ENCODE data around the gene ZNF511.
A peak's percentile ranks its signal among the peaks of the same experiment; 100 is the strongest.

ZNF511 gene

DNA sequence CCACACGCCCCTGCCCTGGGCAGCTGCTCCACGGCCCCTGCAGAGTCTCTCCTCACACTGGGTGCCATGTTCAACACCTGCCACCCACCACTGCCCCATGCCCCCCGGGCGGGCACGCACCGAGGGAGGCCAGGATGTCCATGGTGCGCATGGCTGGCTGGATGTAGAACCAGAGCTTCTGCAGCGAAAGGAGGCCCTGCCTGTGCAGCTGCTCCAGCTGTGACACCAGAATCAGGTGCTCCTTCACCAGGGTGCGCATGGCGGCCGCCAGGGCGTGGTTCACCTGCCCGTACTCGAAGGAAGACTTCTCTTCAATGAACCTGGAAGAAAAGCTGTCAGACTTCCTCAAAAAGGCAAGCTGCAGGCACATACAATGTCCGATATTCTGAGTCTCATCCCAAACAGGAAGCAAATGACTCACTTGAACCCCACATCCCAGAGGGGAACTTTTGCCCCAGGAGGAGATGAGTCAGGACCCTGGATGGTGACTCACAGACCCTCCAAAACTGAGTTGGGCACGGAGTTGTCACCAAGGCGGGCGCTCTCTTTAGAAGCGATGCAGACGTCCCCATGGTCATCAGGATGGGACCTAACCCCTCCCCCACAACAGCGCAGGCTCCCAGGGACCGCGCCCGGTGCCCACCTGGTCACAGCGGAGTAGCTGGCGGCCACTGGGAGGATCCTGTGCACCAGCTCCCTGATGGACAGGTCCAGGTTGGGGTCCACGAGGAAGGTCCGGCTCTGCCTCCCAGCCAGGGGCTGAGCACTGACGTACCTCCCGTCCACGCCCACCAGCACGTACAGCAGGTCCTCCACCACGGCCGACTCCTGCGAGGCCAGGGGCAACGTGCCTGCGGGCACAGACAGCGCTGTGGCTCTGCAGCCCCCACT lies 15.6 kb upstream of the ZNF511 start:
- DNase-seq (ENCODE audit: low spot score), result peak; percentile 94

DNA sequence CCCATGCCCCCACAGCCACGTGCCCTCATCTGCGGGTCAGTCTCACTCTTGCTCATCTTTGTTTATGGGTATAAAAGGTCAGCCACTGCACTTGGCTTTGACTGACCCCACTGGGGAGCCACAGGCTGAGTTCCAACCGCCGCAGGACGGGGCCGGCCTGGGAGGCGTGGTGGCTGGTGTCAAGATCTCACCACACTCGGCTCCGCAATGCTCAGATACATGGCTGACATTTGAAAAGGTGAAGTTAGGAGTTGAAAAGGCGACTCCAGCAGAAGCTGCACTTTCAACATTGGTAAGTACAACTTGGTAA lies 14.9 kb upstream of the ZNF511 start:
- no peak for DNase-seq (ENCODE audit: low spot score)

DNA sequence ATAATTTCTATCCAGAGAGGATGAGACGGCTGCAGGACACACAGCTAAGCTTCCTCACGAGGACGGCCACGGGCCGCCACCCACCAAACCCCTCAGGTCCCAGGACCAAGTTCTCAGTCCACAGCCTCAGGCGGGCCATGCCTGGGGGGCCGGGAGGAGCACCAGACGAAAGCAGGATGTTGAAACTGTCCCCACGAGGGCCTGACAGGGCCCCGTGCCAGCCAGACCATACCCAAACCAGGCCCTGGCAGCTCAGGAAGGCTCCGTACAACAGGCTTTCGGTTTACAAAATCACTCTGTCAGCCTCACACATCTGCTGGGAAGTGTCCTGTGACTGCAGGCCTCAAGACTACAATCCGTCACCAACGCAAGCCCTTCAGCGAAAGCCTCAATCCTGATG lies 14.5 kb upstream of the ZNF511 start:
- no peak for DNase-seq (ENCODE audit: low spot score)

DNA sequence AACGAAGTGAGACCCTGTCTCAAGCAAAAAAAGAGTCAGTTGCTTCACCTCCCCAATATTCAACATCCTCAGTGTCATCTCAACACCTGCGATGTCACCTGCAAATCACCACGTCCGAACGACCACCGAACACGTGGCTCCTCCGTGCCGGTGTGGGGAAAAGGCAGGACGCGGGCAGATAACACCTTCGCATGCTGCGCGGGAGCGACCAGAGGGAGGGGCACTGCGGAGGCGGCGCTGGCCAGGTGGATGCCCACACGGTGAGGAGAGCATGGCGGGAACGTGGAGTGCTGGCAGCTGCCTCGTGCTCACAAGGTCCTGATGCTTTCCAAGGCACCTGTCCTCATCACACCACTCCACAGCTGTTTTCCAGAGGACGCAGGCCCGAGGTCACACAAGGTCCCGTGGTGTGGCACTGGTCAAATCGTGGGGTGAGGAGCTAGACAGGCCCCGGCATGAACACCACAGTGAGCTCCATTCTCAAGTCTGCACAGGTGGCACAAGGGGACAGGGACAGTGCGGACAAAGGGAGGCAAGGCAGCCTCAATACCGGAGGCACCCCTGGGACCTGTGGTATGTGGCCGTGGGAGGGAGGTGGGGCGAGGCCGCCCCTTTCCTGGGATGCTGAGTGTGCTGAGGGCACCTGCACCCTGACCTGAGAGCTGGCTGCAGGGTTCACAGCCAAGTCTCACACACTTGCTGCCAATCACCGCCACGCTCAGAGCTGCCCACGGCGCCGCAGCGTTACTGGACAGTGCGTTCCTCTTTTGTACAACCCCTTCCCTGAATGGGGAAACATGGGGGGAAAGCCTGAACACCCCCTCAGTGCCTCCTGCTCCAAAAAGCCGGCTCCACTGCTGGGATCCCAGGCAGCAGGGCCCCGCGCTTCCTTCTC lies 13.0 kb upstream of the ZNF511 start:
- DNase-seq (ENCODE audit: low spot score), result no peak

DNA sequence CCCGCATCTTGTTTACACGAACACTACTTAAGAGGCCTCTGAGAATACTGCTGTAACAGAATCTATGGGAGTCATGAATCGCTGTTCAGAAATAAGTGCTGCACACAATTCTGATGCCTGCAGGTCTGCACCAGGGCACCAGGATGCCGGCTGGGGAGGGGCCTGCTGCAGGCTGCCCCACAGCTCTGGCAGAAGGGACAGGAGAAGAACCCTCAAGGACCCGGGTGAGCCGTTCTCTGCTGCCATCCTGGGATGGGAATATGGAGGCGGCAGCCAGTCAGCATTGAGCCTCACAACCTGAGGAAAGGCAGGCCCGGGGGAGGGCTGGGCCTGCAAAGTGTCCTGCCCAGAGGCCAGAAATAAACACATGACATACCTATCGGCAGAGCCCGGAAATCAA lies 11.2 kb upstream of the ZNF511 start:
- DNase-seq (ENCODE audit: low spot score), result no peak

DNA sequence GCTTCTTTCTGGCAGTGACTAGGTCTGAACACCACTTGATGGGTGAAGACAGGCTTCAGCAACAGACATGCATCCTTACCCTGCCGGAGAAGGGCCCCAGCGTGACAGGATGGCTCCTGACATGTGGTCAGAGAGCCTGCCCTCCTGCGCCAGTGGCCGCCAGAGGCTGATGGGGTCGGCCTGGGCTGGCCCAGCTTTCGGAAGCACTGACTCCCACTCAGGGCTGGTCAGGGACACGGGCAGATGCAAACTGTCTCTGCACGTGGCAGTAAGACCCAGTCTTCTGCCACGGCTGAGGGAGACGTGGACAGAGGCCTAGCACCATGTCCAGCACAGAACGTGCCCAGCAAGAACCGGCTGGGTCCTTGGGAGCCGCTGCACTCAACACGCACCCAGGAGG lies 10.2 kb upstream of the ZNF511 start:
- no peak for DNase-seq (ENCODE audit: low spot score)

DNA sequence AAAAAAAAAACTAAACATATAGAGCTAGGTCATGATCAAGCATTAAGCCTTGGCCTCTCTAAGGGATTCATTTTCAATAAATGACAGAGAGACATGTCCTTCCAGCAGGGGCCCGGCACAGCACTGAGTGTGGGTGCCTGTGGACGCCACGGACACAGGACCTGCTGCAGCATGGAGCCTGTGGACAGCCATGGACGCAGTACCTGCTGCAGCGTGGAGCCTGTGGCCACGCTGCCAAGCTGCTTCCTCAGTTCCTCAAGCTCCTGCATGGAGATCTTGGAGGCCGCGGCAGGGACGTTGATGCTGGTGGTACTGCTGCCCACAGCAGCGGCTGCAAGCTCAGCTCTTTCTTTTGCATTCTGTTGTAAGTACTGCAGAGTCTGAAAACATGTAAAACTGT lies 9.5 kb upstream of the ZNF511 start:
- no peak for DNase-seq (ENCODE audit: low spot score)

DNA sequence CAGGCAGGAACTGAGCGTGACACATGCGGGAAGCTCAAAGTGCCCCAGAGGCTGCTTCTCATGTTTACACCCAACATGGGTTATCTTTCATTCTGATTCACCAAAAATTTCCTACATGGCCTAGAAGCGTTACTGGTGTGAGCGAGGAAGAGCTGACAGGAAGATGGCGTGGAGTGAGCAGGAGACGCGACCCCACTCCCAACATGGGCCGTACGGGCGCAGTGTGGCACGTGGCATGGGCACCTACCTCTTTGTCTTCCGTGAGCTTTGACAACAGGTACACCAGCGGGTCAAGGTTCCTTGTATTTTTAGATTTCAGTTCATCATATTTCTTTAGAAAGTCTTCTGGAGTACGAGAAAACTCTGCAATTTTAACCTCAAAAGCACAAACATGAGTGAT lies 9.0 kb upstream of the ZNF511 start:
- DNase-seq (ENCODE audit: low spot score), result no peak

DNA sequence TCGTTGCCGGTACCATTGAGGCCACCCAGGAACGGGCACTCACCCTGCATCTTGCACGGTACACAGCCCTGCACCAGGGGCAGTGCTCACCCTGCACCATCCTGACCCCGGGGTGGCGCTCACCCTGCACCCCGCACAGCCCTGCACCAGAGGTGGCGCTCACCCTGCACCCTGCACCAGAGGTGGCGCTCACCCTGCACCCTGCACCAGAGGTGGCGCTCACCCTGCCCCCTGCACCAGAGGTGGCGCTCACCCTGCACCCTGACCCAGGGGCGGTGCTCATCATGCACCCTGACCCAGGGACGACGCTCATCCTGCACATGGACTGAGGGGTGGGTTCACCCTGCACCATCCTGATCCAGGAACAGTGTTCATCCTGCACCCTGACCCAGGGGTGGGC lies 6.5 kb upstream of the ZNF511 start:
- DNase-seq (ENCODE audit: low spot score), result no peak

DNA sequence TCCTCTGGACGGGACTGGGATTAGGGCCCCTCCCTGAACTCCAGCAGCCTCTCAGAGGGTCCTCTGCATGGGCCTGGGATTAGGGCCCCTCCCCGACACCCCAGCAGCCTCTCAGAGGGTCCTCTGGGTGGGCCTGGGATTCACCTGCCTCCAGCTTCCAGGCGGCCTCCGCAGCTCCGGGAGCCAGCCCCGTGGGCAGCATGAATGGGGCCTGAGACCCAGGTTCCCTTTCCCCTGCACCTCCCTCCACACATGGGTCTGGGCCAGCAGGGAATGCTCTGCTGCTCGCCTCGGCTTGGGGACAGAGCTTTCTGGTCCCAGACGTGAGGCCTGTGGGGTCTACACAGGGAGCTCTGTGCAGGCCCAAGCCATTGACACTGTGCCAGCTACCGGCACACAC lies 5.5 kb upstream of the ZNF511 start:
- no peak for DNase-seq (ENCODE audit: low spot score)

DNA sequence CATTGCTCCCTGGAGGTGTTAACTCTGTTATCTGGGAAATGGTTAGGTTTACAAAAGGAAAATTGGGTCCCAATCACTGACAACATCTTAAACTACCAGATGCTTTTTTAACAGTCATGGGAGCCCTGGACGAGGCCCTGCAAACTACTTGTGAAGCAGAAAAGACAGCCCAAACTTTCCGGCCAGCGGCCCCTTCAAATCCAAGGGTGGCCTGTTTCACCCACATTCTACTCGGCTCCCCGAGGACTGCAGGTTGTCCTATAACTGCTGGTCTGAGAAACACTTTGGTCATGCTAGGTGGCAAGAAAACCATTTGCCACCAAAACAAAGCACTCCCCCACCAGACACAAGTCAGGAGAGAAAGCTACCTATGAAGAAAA lies 2.6 kb upstream of the ZNF511 start:
- no peak for DNase-seq (ENCODE audit: low spot score)

DNA sequence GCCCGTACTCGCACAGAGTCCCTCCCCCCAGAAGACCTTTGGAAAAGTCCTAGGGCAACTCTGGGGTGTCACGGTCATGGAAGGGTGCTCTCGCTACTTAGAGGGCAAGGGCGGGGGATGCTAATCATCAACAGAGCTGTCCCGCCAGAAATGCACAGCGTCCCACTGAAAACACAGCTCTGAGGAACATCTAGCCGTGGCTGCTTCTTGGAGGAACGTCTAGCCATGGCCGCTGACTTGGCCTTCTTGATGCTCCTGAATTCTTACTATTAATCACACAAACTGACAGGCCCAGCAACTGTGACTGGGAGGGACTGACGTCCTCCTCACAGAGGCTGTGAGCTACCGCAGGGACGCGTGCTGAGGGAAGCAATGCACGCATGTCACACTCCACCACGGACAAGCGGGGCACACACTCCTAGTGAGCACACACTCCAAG lies 1.8 kb upstream of the ZNF511 start:
- DNase-seq (ENCODE audit: low spot score), result no peak

DNA sequence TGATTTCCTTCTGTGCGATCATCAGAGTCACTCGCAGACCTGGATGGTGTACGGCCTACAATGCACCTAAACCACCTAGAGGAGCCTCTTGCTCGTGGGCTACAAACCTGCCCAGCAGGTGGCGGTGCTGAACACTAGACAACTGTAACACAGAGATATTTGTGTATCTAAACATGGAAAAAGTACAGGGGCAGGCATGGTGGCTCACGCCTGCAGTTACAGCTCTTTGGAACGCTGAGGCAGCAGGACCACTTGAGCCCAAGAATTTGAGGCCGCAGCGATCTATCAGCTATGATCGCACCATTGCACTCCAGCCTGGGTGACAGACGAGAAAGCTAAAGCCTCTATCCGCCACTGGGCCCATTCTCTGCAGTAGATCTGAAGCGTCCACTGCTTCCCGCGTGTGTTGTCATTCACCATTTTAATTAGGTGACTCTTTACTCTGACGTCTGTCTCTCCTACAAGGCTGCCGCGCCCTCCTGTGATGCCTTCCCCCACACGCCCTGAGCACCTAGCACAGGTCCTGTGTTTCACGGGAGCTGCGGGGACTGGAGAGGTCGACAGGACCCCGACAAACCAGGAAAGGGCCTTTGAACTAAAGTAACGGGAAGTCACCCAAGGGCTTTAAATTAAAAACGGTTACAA lies 816 bp upstream of the ZNF511 start:
- DNase-seq (ENCODE audit: low spot score), result peak; percentile 60

DNA sequence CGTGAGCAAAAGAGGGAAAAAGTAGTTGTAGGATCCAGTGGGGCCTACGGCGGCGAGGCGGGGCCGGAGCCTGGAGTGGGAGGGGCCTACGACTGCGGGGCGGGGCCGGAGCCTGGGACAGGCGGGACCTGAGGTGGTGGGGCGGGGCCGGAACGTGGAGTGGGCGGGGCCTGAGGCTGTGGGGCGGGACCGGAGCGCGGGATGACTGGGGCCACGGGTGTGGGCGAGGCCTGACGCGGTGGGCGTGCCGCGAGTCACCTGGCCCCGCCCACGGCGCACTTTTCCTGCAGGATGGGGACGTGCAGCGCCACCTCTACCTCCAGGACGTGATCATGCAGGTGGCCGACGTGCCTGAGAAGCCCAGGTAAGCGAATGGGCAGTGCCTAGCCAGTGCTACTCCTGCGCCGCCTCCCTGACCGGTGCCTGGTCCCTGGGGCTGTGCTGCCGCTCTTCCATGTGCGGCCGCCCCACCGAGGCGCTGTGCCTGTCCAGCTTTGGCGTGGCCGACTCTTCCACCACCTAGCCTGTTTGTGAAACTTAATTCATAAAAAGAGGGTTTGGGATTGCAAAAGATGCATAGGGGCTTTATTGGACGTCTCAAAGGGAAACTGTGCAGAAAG lies 496 bp downstream of the ZNF511 start:
- DNase-seq (ENCODE audit: low spot score), result peak; percentile 99

DNA sequence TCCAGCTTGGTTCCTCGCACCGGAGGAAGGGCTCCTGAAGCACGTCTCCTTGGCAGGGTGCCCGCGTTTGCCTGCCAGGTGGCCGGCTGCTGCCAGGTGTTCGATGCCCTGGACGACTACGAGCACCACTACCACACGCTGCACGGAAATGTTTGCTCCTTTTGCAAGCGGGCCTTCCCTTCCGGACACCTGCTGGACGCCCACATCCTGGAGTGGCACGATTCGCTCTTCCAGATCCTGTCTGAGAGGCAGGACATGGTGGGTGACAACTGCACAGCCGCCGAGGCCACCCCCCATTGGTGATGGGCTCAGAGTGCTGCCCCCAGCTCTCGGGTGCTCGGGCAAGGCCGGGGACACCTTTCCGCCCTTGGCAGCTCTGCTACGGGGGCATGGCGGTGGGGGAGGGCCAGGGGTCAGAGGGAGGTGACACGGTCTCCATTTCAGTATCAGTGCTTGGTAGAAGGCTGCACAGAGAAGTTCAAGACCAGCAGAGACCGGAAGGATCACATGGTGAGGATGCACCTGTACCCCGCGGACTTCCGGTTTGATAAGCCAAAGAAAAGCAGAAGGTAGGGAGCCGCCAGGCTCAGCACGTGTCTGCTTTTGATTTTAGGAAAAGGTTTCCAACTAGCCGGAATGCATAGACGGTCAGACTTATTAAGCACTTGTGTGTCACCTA lies 1.1 kb downstream of the ZNF511 start:
- no peak for DNase-seq (ENCODE audit: low spot score)

DNA sequence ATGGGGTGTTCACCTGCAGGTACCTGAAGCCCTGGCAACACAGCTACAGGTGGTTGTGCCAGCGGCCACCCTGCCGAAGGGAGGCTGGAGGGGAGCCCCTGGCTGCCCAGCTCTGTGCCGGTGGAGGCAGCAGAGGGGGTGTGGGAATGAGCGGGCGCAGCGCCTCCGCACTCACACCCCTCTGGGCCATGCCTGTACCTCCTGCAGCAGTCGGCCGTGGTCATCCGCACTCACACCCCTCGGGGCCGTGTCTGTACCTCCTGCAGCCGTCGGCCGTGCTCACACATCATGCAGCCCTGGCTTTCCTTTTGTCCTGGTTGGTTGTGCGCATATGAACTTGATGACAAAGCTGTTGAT lies 1.7 kb downstream of the ZNF511 start:
- no peak for DNase-seq (ENCODE audit: low spot score)

DNA sequence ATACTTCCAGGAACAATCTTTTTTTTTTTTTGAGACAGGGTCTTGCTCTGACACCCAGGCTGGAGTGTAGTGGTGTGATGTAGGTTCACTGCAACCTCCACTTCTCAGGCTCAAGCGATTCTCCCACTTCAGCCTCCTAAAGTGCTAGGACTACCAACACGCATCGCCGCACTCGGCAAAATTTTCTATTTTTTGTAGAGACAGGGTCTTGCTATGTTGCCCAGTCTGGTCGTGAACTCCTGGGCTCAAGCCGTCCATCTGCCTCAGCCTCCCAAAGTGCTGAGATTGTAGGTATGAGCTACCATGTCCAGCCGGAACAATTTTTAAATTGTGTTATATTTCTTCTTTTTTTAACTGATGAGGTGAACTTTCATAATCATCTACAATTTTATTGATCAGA lies 2.1 kb downstream of the ZNF511 start:
- DNase-seq (ENCODE audit: low spot score), result no peak

DNA sequence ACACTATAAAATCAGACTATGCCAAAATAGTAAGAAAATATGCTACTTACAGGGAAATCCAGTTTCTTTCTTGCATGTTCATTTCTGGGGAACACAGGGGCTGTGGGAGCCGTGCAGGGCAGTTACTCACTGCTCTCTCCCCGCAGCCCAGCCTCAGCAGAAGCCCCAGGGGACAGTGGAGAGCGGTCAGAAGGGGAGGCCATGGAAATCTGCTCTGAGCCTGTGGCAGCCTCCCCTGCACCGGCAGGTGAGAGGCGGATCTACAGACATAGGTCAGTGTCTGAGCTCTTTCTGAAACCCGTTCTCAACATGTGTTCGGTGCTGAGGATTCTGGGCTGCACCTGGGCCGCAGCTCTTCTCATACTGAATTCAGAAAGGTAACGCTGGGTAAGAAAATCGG lies 2.9 kb downstream of the ZNF511 start:
- no peak for DNase-seq (ENCODE audit: low spot score)

DNA sequence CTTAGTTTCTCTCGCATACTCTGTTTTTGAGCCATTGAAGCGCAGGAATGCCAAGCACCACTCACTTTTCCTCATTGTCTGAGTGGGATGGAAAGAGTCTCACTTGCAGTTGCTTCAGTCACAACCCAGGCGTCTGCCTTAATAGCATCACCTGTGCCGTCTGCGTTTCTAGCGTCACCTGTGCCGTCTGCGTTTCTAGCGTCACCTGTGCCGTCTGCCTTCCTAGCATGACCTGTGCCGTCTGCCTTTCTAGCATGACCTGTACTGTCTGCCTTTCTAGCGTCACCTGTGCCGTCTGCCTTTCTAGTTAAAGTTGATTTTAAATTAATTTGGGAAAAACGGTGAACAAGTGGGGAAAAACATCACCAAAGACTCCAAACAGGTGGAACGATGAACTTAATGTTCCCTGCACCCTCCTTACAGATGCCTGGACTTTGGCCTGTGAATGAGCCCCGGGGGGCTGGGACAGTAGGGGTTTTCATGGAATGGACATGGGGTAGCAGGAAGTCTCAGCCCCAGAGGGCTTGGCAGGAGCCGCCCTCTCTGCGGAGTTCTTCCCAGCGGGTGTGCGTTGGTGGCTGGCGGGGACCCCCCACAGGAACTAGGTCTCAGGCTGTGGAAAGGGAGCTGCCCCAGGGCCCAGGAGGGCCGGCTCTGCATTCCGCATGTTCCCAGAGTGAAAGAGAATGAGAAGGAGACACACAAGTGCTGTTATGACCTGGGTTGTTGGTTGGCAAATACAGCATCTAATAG lies 3.5 kb downstream of the ZNF511 start:
- DNase-seq (ENCODE audit: low spot score), result no peak

DNA sequence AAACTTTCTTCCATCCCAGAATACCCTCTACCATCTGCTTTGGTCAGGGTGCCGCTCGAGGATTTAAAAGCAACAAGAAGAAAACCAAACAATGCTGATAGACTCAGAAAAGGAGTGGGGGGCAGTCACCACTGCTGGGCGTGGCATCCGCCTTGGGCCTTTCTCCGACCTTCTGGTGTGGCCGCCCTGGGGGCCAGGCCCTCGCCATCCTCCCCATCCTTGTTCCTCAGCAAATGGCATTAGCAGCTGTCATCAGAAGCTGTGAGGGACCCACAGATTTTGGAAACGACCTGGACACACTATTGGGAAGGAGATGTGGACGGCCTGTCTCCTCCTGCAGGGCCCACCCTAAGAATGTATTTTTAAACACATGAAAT lies 4.0 kb downstream of the ZNF511 start:
- DNase-seq (ENCODE audit: low spot score), result no peak

DNA sequence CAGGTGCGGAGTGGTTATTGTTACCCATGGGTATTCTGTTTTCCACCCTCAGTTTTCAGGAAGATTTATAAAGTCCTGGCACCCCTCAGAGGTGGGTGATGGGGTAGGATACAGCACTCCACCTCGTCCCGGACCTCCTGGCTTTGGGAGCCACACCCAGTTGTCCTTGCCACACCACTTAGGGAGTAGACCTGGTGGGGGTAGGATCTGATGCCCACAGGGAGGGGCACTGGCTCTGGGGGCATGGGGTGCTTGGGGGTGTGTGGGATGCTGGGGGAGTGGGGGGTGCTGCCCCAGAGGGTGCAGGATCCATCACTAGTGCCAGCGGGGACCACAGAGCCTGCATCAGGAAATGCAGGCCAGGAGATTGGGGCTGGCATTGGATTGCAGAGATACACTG lies 4.5 kb downstream of the ZNF511 start:
- no peak for DNase-seq (ENCODE audit: low spot score)

All from AG08396 (cell line).